CD14-positive monocyte (primary cell): ENCODE measurements around the gene CNTNAP2. TPM values are rescaled to one million over a fixed set of nuclear protein-coding genes. Genes with fewer than 3 reads are reported as not detected.

Experiments
- DNase-seq, 3 donors: peaks; one replicate each; pipeline ENCODE4 v3.0.0-alpha.2; 2011 to 2022
- H2AFZ ChIP-seq: 2 replicates; pipeline ENCODE4 v1.6.0; 2012; ENCODE audit warnings: mild to moderate bottlenecking, low read depth, low read length, inconsistent platforms; ENCODE audit not compliant: insufficient read depth, poor library complexity, severe bottlenecking
- H3K27ac ChIP-seq, 2 donors: 1 replicate in 1 of 2; 2 replicates in 1 of 2; pipeline ENCODE4 v1.5.1; 2012 to 2013; ENCODE audit warnings: low read length in 2 of 2, control low read depth in 1 of 2, inconsistent platforms in 1 of 2, low read depth in 1 of 2, mild to moderate bottlenecking in 1 of 2
- H3K27me3 ChIP-seq, 2 donors: one replicate each; pipeline versions ENCODE4 v1.6.0 to v1.6.1; 2011 to 2013; ENCODE audit warnings: low read length in 2 of 2; ENCODE audit not compliant: control insufficient read depth in 2 of 2, insufficient read depth in 2 of 2
- H3K36me3 ChIP-seq, 2 donors: replicated peaks in 1 of 2; 1 replicate in 1 of 2; 2 replicates in 1 of 2; pipeline versions ENCODE4 v1.5.1 to v1.6.1; 2012 to 2013; ENCODE audit warnings: low read length in 2 of 2, control low read depth in 1 of 2, inconsistent platforms in 1 of 2, mild to moderate bottlenecking in 1 of 2; ENCODE audit not compliant: insufficient read depth in 2 of 2, control insufficient read depth in 1 of 2
- H3K4me1 ChIP-seq, 2 donors: 1 replicate in 1 of 2; 2 replicates in 1 of 2; pipeline versions ENCODE4 v1.5.1 to v1.6.1; 2012 to 2013; ENCODE audit warnings: low read length in 2 of 2, control low read depth in 1 of 2, inconsistent platforms in 1 of 2, mild to moderate bottlenecking in 1 of 2, moderate library complexity in 1 of 2; ENCODE audit not compliant: insufficient read depth in 2 of 2, control insufficient read depth in 1 of 2
- H3K4me2 ChIP-seq: replicated peaks from 2 replicates; pipeline ENCODE3; 2012; ENCODE audit warnings: low read length, moderate library complexity, mild to moderate bottlenecking; ENCODE audit not compliant: poor library complexity, severe bottlenecking; ENCODE audit errors: extremely low read depth
- H3K4me3 ChIP-seq, 3 experiments: fragments of 200-600 bp in 1 of 3; sonication (generic) in 1 of 3; replicated peaks in 1 of 3; 1 replicate in 2 of 3; 2 replicates in 1 of 3; pipeline ENCODE4 v1.5.1; 2011 to 2013; ENCODE audit warnings: low read length in 3 of 3, mild to moderate bottlenecking in 3 of 3, control low read depth in 2 of 3, low read depth in 2 of 3, inconsistent platforms in 1 of 3, moderate library complexity in 1 of 3
- H3K79me2 ChIP-seq: 2 replicates; pipeline ENCODE4 v1.6.0; 2012; ENCODE audit warnings: mild to moderate bottlenecking, control low read depth, inconsistent platforms, low read length, moderate library complexity; ENCODE audit not compliant: insufficient read depth
- H3K9ac ChIP-seq: 2 replicates; pipeline ENCODE4 v1.6.0; 2017; ENCODE audit warnings: low read length, mild to moderate bottlenecking; ENCODE audit not compliant: insufficient read depth, poor library complexity, severe bottlenecking
- H3K9me3 ChIP-seq, 2 donors: replicated peaks in 1 of 2; 1 replicate in 1 of 2; 2 replicates in 1 of 2; pipeline versions ENCODE4 v1.5.1 to v1.6.1; 2012 to 2013; ENCODE audit warnings: low read length in 2 of 2, control low read depth in 1 of 2; ENCODE audit not compliant: control insufficient read depth in 1 of 2, insufficient read depth in 1 of 2
- H4K20me1 ChIP-seq: 2 replicates; pipeline ENCODE4 v1.6.0; 2012; ENCODE audit warnings: mild to moderate bottlenecking, low read length, control low read depth, moderate library complexity; ENCODE audit not compliant: insufficient read depth
- H3K27ac Mint-ChIP-seq, 7 donors: one replicate each; pipeline ENCODE4 v1.8.0; 2020; ENCODE audit warnings: mild to moderate bottlenecking in 7 of 7, mixed read lengths in 7 of 7, moderate library complexity in 6 of 7, inconsistent platforms in 2 of 7
- H3K27me3 Mint-ChIP-seq, 3 donors: one replicate each; pipeline ENCODE4 v1.8.0; 2021 to 2022; ENCODE audit warnings: low read depth in 3 of 3, mild to moderate bottlenecking in 3 of 3, mixed read lengths in 3 of 3, moderate library complexity in 3 of 3, inconsistent platforms in 1 of 3
- H3K36me3 Mint-ChIP-seq, 2 donors: one replicate each; pipeline ENCODE4 v1.8.0; 2020; ENCODE audit warnings: mixed read lengths in 2 of 2, inconsistent platforms in 1 of 2, mild to moderate bottlenecking in 1 of 2
- H3K4me1 Mint-ChIP-seq: one replicate; pipeline ENCODE4 v1.8.0; 2020; ENCODE audit warnings: mild to moderate bottlenecking, mixed read lengths
- H3K4me3 Mint-ChIP-seq, 2 donors: one replicate each; pipeline ENCODE4 v1.8.0; 2020; ENCODE audit warnings: mild to moderate bottlenecking in 2 of 2, mixed read lengths in 2 of 2, moderate library complexity in 1 of 2
- H3K9me3 Mint-ChIP-seq, 7 donors: one replicate each; pipeline ENCODE4 v1.8.0; 2020 to 2022; ENCODE audit warnings: mixed read lengths in 7 of 7, mild to moderate bottlenecking in 6 of 7, moderate library complexity in 6 of 7, inconsistent platforms in 2 of 7
- CTCF ChIP-seq: fragments of 200-600 bp; IDR thresholded peaks from one replicate; pipeline ENCODE4 v1.8.0; 2022; ENCODE audit warnings: antibody characterized with exemption, mild to moderate bottlenecking
- WGBS: methylation state at CpG from one replicate; pipeline ENCODE4 v1.1.5; 2013; ENCODE audit warnings: missing lambda C conversion rate; ENCODE audit not compliant: insufficient coverage; 5-methylcytosine and 5-hydroxymethylcytosine counted together
- intact Hi-C, 2 donors: fragments of 100-400 bp; cut with micrococcal nuclease; formaldehyde crosslinking; loops; one replicate each; pipeline versions ENCODE4 v1.15.0 to v1.15.1; 2023
- polyA plus RNA-seq, 3 donors: library from polyadenylated mRNA; depleted of rRNA in 1 of 3; unstranded in 2 of 3; stranded (reverse) in 1 of 3; fragments of 300-500 nt in 2 of 3; fragments of >200 nt in 1 of 3; fragmentation: Illumina TruSeq in 2 of 3; gene quantifications; 1 replicate in 2 of 3; 2 replicates in 1 of 3; pipeline ENCODE4 v1.2.3, GENCODE V29; 2012 to 2021

The CNTNAP2 gene
- polyA plus RNA-seq, 3 donors = 0.01 TPM; not detected in 2

- no peak overlapping the region for H3K9ac ChIP-seq
- H3K4me3 Mint-ChIP-seq = no peak overlapping the region
- no peaks in the 10 kb centered on the region for H4K20me1 ChIP-seq
- H3K27ac Mint-ChIP-seq = no peak overlapping the region
- TF ChIP-seq CTCF = no peak
- WGBS = no CpG with 5 or more reads among the region's 4 CpGs
- no peak overlapping the region for H3K4me3 ChIP-seq
- H3K4me1 ChIP-seq = no peaks in the 10 kb centered on the region
- DNase-seq = no peak
- H3K36me3 ChIP-seq = no peaks in the 10 kb centered on the region
- no peak overlapping the region for H2AFZ ChIP-seq
- intact Hi-C loops = no loop called here
- H3K79me2 ChIP-seq = no peaks in the 10 kb centered on the region
- H3K4me1 Mint-ChIP-seq = no peaks in the 10 kb centered on the region
- H3K36me3 Mint-ChIP-seq = no peaks in the 10 kb centered on the region
- no peak overlapping the region for H3K27ac ChIP-seq
- no peaks in the 10 kb centered on the region for H3K27me3 ChIP-seq
- peaks cover 0 to 4% (median 0%) of the 10 kb centered on the region in 3 donors for H3K27me3 Mint-ChIP-seq
- H3K9me3 Mint-ChIP-seq = peaks cover 3 to 11% (median 9%) of the 10 kb centered on the region in 7 donors
- no peak overlapping the region for H3K4me2 ChIP-seq
- peaks cover 0 to 9% of the 10 kb centered on the region in 2 donors for H3K9me3 ChIP-seq
Measured at GRCh38 chr7:148214101-148214500, 2097.5 kb downstream of the CNTNAP2 start.

- no peak for TF ChIP-seq CTCF
- H2AFZ ChIP-seq = no peak overlapping the region
- H3K27ac Mint-ChIP-seq = no peak overlapping the region
- no peak overlapping the region for H3K4me3 Mint-ChIP-seq
- H3K27me3 ChIP-seq = no peaks in the 10 kb centered on the region
- no peaks in the 10 kb centered on the region for H3K4me1 Mint-ChIP-seq
- no peaks in the 10 kb centered on the region for H3K4me1 ChIP-seq
- no peak for DNase-seq
- H3K79me2 ChIP-seq = no peaks in the 10 kb centered on the region
- no peaks in the 10 kb centered on the region for H3K36me3 Mint-ChIP-seq
- H3K9me3 Mint-ChIP-seq = peaks cover 3 to 15% (median 10%) of the 10 kb centered on the region in 7 donors
- no peaks in the 10 kb centered on the region for H4K20me1 ChIP-seq
- WGBS = 100% methylated on average over 2 of the region's 4 CpGs
- H3K9ac ChIP-seq = no peak overlapping the region
- no peak overlapping the region for H3K4me2 ChIP-seq
- H3K27ac ChIP-seq = no peak overlapping the region
- intact Hi-C loops = no loop called here
- H3K27me3 Mint-ChIP-seq = peaks cover 0 to 3% (median 0%) of the 10 kb centered on the region in 3 donors
- H3K36me3 ChIP-seq = no peaks in the 10 kb centered on the region
- no peak overlapping the region for H3K4me3 ChIP-seq
- peaks cover 0 to 9% of the 10 kb centered on the region in 2 donors for H3K9me3 ChIP-seq
Measured at GRCh38 chr7:148218603-148219002, 2102.0 kb downstream of the CNTNAP2 start.
